Neural progenitor cell (in vitro differentiated cells): ENCODE results near the gene ANKS1B. TPM values are rescaled to one million over a fixed set of nuclear protein-coding genes. Genes with fewer than 3 reads are reported as not detected.

Source experiments
- DNase-seq: peaks from one replicate; pipeline ENCODE4 v3.0.0-alpha.2; 2016; ENCODE audit warnings: low spot score
- H2AFZ ChIP-seq: fragments of 200-600 bp; sonication (generic); replicated peaks from 2 replicates; pipeline ENCODE4 v1.6.1; 2016; ENCODE audit warnings: antibody characterized with exemption
- H3F3A ChIP-seq: fragments of 200-600 bp; sonication (generic); 2 replicates; pipeline ENCODE4 v1.6.1; 2016; ENCODE audit warnings: antibody characterized with exemption, low read depth
- H3K27ac ChIP-seq: fragments of 200-600 bp; sonication (generic); 2 replicates; pipeline ENCODE4 v1.5.1; 2016; ENCODE audit warnings: mild to moderate bottlenecking
- H3K27me3 ChIP-seq: fragments of 200-600 bp; sonication (generic); 2 replicates; pipeline ENCODE4 v1.6.1; 2016; ENCODE audit warnings: mild to moderate bottlenecking, moderate library complexity
- H3K36me3 ChIP-seq: fragments of 200-600 bp; sonication (generic); 2 replicates; pipeline ENCODE4 v1.5.1; 2016
- H3K4me1 ChIP-seq: fragments of 200-600 bp; sonication (generic); 2 replicates; pipeline ENCODE4 v1.6.1; 2016; ENCODE audit warnings: mixed run types
- H3K4me2 ChIP-seq: fragments of 200-600 bp; sonication (generic); 2 replicates; pipeline ENCODE4 v1.6.1; 2016
- H3K4me3 ChIP-seq: fragments of 200-600 bp; sonication (generic); 2 replicates; pipeline ENCODE4 v1.5.1; 2016
- H3K79me2 ChIP-seq: fragments of 200-600 bp; sonication (generic); 2 replicates; pipeline ENCODE4 v1.6.1; 2016; ENCODE audit warnings: low read depth
- H3K9ac ChIP-seq: fragments of 200-600 bp; sonication (generic); 2 replicates; pipeline ENCODE4 v1.6.1; 2016
- H3K9me3 ChIP-seq: fragments of 200-600 bp; sonication (generic); 2 replicates; pipeline ENCODE4 v1.5.1; 2016; ENCODE audit warnings: low read depth
- H4K20me1 ChIP-seq: fragments of 200-600 bp; sonication (generic); 2 replicates; pipeline ENCODE4 v1.6.1; 2016; ENCODE audit warnings: low read depth
- H3K27ac Mint-ChIP-seq: 3 replicates; pipeline ENCODE4 v1.8.0; 2021; ENCODE audit warnings: mixed read lengths
- H3K27me3 Mint-ChIP-seq: 2 replicates; pipeline ENCODE4 v1.8.0; 2022; ENCODE audit warnings: low read depth, mild to moderate bottlenecking, inconsistent platforms, moderate library complexity, mixed read lengths; ENCODE audit not compliant: insufficient read depth
- H3K36me3 Mint-ChIP-seq: 3 replicates; pipeline ENCODE4 v1.8.0; 2021; ENCODE audit warnings: mixed read lengths
- H3K4me1 Mint-ChIP-seq: 3 replicates; pipeline ENCODE4 v1.8.0; 2021; ENCODE audit warnings: mixed read lengths
- H3K4me3 Mint-ChIP-seq: 3 replicates; pipeline ENCODE4 v1.8.0; 2021; ENCODE audit warnings: mild to moderate bottlenecking, moderate library complexity, mixed read lengths
- H3K9me3 Mint-ChIP-seq: 3 replicates; pipeline ENCODE4 v1.8.0; 2020; ENCODE audit warnings: mixed read lengths
- EZH2 ChIP-seq: fragments of 200-600 bp; sonication (generic); IDR thresholded peaks from 2 replicates; pipeline ENCODE4 v1.6.1; 2017; ENCODE audit warnings: antibody characterized with exemption, mild to moderate bottlenecking, moderate library complexity
- EZH2phosphoT487 ChIP-seq: fragments of 200-600 bp; sonication (generic); IDR thresholded peaks from 2 replicates; pipeline ENCODE4 v1.6.1; 2017; ENCODE audit warnings: antibody characterized with exemption
- total RNA-seq: library from RNA; depleted of rRNA; stranded (reverse); fragments of >200 nt; gene quantifications from 2 replicates; pipeline ENCODE4 v1.2.3, GENCODE V29; 2015; ENCODE audit warnings: low replicate concordance
- TF ChIP-seq, protein P1 (sequence below): fragments of 200-600 bp; sonication (generic); IDR thresholded peaks from 2 replicates; pipeline ENCODE4 v1.5.1; 2017; ENCODE audit warnings: antibody characterized with exemption, mild to moderate bottlenecking

Gene ANKS1B
- total RNA-seq, 1 donor from 2014 or later: 7.9 TPM

DNA sequence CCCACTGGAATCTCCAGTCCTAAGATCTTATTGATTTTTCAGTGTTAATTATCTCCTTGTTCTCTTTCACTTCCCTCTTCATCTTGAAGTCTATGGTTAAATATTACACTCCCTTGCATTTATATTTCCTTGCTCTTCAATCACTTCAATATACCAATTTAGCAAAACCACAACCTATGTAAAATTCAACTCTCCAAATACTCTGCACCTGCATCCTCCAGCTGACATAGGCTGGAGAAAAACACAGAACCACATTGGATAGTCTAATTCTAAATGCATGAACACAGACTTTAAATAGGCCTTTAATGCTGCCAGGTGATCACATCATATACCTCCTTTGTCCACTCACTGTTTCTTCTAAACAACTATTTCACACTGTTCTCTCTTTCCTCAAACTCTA is 591.0 kb downstream of the ANKS1B start:
- Mint-ChIP-seq H3K27ac (no peak overlapping the region), H3K4me1 (no peaks in the 10 kb centered on the region), H3K36me3 (no peaks in the 10 kb centered on the region), H3K9me3 (peaks cover 4% of the 10 kb centered on the region), H3K27me3 (no peaks in the 10 kb centered on the region), H3K4me3 (no peak overlapping the region)
- peaks cover 4% of the 10 kb centered on the region for H3K4me1 ChIP-seq
- H3F3A ChIP-seq: no peaks in the 10 kb centered on the region
- no peak overlapping the region for H3K4me3 ChIP-seq
- H3K9ac ChIP-seq: no peak overlapping the region
- no peaks in the 10 kb centered on the region for H3K27me3 ChIP-seq
- no peak for DNase-seq
- H2AFZ ChIP-seq: no peak overlapping the region
- no peak overlapping the region for H3K27ac ChIP-seq
- TF ChIP-seq EZH2 (no peak), EZH2phosphoT487 (no peak)
- TF ChIP-seq, protein P1, sequence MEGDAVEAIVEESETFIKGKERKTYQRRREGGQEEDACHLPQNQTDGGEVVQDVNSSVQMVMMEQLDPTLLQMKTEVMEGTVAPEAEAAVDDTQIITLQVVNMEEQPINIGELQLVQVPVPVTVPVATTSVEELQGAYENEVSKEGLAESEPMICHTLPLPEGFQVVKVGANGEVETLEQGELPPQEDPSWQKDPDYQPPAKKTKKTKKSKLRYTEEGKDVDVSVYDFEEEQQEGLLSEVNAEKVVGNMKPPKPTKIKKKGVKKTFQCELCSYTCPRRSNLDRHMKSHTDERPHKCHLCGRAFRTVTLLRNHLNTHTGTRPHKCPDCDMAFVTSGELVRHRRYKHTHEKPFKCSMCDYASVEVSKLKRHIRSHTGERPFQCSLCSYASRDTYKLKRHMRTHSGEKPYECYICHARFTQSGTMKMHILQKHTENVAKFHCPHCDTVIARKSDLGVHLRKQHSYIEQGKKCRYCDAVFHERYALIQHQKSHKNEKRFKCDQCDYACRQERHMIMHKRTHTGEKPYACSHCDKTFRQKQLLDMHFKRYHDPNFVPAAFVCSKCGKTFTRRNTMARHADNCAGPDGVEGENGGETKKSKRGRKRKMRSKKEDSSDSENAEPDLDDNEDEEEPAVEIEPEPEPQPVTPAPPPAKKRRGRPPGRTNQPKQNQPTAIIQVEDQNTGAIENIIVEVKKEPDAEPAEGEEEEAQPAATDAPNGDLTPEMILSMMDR: no peak
- H3K4me2 ChIP-seq: no peak overlapping the region
- H3K9me3 ChIP-seq: no peaks in the 10 kb centered on the region
- no peaks in the 10 kb centered on the region for H3K36me3 ChIP-seq
- H3K79me2 ChIP-seq: no peaks in the 10 kb centered on the region
- H4K20me1 ChIP-seq: no peaks in the 10 kb centered on the region

DNA sequence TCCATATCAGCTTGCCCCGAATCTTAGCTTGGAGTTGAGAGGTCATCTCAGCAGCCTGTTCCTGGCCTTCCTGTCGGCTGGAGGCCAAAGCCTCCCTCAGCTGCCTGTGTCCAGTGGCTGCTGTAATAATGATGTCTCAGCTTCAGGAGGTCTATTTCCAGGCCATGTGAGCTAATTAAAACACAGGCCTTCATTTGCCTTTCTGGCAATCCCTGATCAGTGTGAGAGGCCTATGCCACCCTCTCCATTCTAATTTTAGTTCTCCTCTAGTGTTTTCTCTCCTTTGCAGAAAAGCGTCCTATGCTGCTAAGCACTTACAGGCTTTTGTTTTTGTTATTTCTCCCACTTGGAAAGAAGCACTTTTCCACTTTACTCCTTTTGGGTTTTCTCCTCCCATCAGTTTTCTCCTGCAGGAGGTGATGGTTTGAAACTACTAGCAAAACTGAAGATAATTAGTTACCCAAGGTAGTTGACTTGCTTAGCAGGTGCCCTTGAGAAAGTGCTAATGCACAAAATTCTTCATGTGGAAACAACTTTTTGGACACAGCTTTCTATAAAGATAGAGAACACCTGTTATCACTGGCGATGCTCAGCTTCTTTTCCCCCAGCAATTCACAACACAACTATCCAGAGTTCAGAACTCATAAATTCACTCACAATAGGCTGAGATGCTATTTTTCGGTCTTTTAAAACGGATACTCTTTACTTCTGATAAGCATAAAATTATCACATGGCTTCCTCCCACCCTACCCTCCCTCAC is 592.5 kb downstream of the ANKS1B start:
- H3K4me3 Mint-ChIP-seq: no peak overlapping the region
- H3K36me3 ChIP-seq: no peaks in the 10 kb centered on the region
- no peak overlapping the region for H2AFZ ChIP-seq
- H3K27ac Mint-ChIP-seq: no peak overlapping the region
- no peak overlapping the region for H3K27ac ChIP-seq
- no peaks in the 10 kb centered on the region for H3K36me3 Mint-ChIP-seq
- no peaks in the 10 kb centered on the region for H3K9me3 Mint-ChIP-seq
- no peaks in the 10 kb centered on the region for H4K20me1 ChIP-seq
- no peaks in the 10 kb centered on the region for H3F3A ChIP-seq
- no peaks in the 10 kb centered on the region for H3K27me3 Mint-ChIP-seq
- H3K4me1 ChIP-seq: peaks cover 6% of the 10 kb centered on the region
- H3K4me2 ChIP-seq: no peak overlapping the region
- H3K9me3 ChIP-seq: no peaks in the 10 kb centered on the region
- no peaks in the 10 kb centered on the region for H3K79me2 ChIP-seq
- TF ChIP-seq, protein P1: no peak
- TF ChIP-seq EZH2 (no peak), EZH2phosphoT487 (no peak)
- H3K27me3 ChIP-seq: no peaks in the 10 kb centered on the region
- H3K9ac ChIP-seq: no peak overlapping the region
- H3K4me1 Mint-ChIP-seq: no peaks in the 10 kb centered on the region
- no peak overlapping the region for H3K4me3 ChIP-seq
- DNase-seq: no peak

DNA sequence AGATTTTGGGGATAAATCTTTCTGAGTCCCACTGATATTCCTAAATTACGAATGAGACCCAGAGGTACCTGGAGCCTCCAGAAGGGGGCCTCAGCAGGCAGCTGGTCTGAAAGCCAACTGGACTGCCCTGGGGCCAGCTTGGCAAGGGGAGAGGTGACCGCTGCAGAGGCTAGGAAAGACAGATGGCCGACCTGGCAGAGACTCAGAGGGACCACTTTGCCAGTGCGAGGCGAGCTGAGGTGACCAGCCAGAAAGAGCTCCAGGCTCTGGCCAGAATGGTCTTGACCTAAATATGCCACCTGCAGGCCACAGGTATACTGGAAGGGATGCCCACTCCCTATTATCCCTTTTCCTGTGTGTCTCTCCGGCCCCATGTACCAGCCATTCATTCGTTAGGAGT is 594.0 kb downstream of the ANKS1B start:
- Histone ChIP-seq H3K9ac (no peak overlapping the region), H3K27me3 (no peaks in the 10 kb centered on the region), H3K79me2 (no peaks in the 10 kb centered on the region), H4K20me1 (no peaks in the 10 kb centered on the region), H3K9me3 (no peaks in the 10 kb centered on the region), H3K27ac (no peak overlapping the region), H3K36me3 (no peaks in the 10 kb centered on the region), H2AFZ (no peak overlapping the region), H3K4me1 (peaks cover 6% of the 10 kb centered on the region), H3K4me2 (no peak overlapping the region), H3F3A (no peaks in the 10 kb centered on the region), H3K4me3 (no peak overlapping the region)
- TF ChIP-seq, protein P1: peak; percentile 72
- TF ChIP-seq EZH2: no peak
- Mint-ChIP-seq H3K9me3 (no peaks in the 10 kb centered on the region), H3K27ac (no peak overlapping the region), H3K4me3 (no peak overlapping the region), H3K36me3 (no peaks in the 10 kb centered on the region), H3K4me1 (no peaks in the 10 kb centered on the region), H3K27me3 (no peaks in the 10 kb centered on the region)
- DNase-seq: peak; percentile 65
